K562 (cell line): ENCODE data around the gene KCNC3. TPM values are rescaled to one million over a fixed set of nuclear protein-coding genes. Genes with fewer than 3 reads are reported as not detected.
"Not testable (repeated sequence)": the region's sequence is repeated elsewhere in the genome, so short reads cannot be mapped to it uniquely, and the experiment has no call there.

ENCODE experiments used
- BCOR ChIP-seq: fragments of 450-650 bp; IDR thresholded peaks from 2 replicates; pipeline ENCODE4 v1.6.1; 2016
- EGR1 ChIP-seq: fragments of 450-650 bp; conservative IDR thresholded peaks from 2 replicates; pipeline ENCODE4 v1.6.1; 2017; ENCODE audit warnings: mild to moderate bottlenecking
- ERF ChIP-seq: fragments of 450-650 bp; formaldehyde crosslinking; IDR thresholded peaks from 2 replicates; pipeline ENCODE4 v1.4.0; 2020; ENCODE audit warnings: mild to moderate bottlenecking, mixed read lengths
- L3MBTL2 ChIP-seq: fragments of 450-650 bp; IDR thresholded peaks from 2 replicates; pipeline ENCODE4 v1.6.1; 2016; ENCODE audit warnings: mild to moderate bottlenecking, moderate library complexity
- LARP7 ChIP-seq: fragments of 450-650 bp; IDR thresholded peaks from 2 replicates; pipeline ENCODE4 v1.6.1; 2016
- LCOR ChIP-seq: sonication (generic); formaldehyde crosslinking; IDR thresholded peaks from 2 replicates; pipeline ENCODE4 v1.8.0; 2022; ENCODE audit warnings: mild to moderate bottlenecking, missing genetic modification reagents
- NR2C1 ChIP-seq, 2 experiments: fragments of 450-650 bp; IDR thresholded peaks; 2 replicates each; pipeline ENCODE4 v1.6.1; 2017; ENCODE audit warnings: mild to moderate bottlenecking in 2 of 2, antibody characterized with exemption in 1 of 2, inconsistent platforms in 1 of 2, missing compliant biosample characterization in 1 of 2, missing genetic modification characterization in 1 of 2
- POLR2A ChIP-seq: fragments of 450-650 bp; conservative IDR thresholded peaks from 2 replicates; pipeline ENCODE4 v1.6.1; 2016
- POLR2AphosphoS5 ChIP-seq: IDR thresholded peaks from 2 replicates; pipeline ENCODE4 v1.6.1; 2011; ENCODE audit warnings: mild to moderate bottlenecking, low read depth, low read length, moderate library complexity; ENCODE audit not compliant: control insufficient read depth, insufficient read depth
- POLR2G ChIP-seq: fragments of 200-400 bp; formaldehyde crosslinking; IDR thresholded peaks from 2 replicates; pipeline ENCODE4 v1.6.1; 2017; ENCODE audit warnings: low read depth, mild to moderate bottlenecking, antibody characterized with exemption, low read length, moderate library complexity
- TBL1XR1 ChIP-seq, 2 experiments: IDR thresholded peaks; 2 replicates each; pipeline ENCODE4 v1.6.1; 2012; ENCODE audit warnings: improper control_type of control experiment in 2 of 2, low read length in 2 of 2, mild to moderate bottlenecking in 1 of 2
- TRIM24 ChIP-seq, 2 experiments: fragments of 450-650 bp; IDR thresholded peaks; 2 replicates each; pipeline ENCODE4 v1.6.1; 2016
- ZFX ChIP-seq: sonication (generic); formaldehyde crosslinking; IDR thresholded peaks from 2 replicates; pipeline ENCODE4 v1.8.0; 2022; ENCODE audit warnings: mild to moderate bottlenecking, missing genetic modification reagents, moderate library complexity
- ZNF121 ChIP-seq: sonication (generic); formaldehyde crosslinking; conservative IDR thresholded peaks from 2 replicates; pipeline ENCODE4 v1.8.0; 2022; ENCODE audit warnings: missing genetic modification reagents
- polyA plus RNA-seq, 8 experiments: library from polyadenylated mRNA; depleted of rRNA in 4 of 8; stranded (reverse) in 5 of 8; unstranded in 3 of 8; fragments of >200 nt; fragmentation: Nextera tagmentation in 2 of 8; fragmentation: Illumina TruSeq in 1 of 8; extraction: Ambion mirVana in 2 of 8; extraction: Trizol in 1 of 8; gene quantifications; 2 replicates each; pipeline versions ENCODE4 v1.2.1 to v1.2.3, GENCODE V29; 2011 to 2014; ENCODE audit warnings: inconsistent platforms in 1 of 8, missing spikeins in 1 of 8
- total RNA-seq, 7 experiments: library from RNA; depleted of rRNA in 6 of 7; stranded (reverse); fragments of >200 nt in 6 of 7; fragmentation: Illumina TruSeq in 2 of 7; extraction: Trizol in 2 of 7; gene quantifications; 2 replicates each; pipeline versions ENCODE4 v1.2.1 to v1.2.3, GENCODE V29; 2011 to 2021; ENCODE audit warnings: low replicate concordance in 1 of 7
- TF ChIP-seq, protein P1 (sequence below): IDR thresholded peaks from 3 replicates; pipeline ENCODE4 v1.6.1; 2011; ENCODE audit warnings: borderline replicate concordance, mild to moderate bottlenecking, moderate library complexity; ENCODE audit not compliant: insufficient read length; ENCODE audit errors: extremely low read depth

KCNC3 gene
- total and polyA plus RNA-seq, 9 of the 15 experiments (the other 6 are each of a cell fraction or from before 2014, with no cell fraction given) = 0.03 to 26.2 (median 2.0) TPM

GRCh38 chr19:50329926-50330294 lies 733 bp upstream of the KCNC3 start (continued):
- 0 out of 2 replicates have a peak, but pooled peaks have one; percentile 40 for TF ChIP-seq POLR2AphosphoS5
- TF ChIP-seq, protein P1, sequence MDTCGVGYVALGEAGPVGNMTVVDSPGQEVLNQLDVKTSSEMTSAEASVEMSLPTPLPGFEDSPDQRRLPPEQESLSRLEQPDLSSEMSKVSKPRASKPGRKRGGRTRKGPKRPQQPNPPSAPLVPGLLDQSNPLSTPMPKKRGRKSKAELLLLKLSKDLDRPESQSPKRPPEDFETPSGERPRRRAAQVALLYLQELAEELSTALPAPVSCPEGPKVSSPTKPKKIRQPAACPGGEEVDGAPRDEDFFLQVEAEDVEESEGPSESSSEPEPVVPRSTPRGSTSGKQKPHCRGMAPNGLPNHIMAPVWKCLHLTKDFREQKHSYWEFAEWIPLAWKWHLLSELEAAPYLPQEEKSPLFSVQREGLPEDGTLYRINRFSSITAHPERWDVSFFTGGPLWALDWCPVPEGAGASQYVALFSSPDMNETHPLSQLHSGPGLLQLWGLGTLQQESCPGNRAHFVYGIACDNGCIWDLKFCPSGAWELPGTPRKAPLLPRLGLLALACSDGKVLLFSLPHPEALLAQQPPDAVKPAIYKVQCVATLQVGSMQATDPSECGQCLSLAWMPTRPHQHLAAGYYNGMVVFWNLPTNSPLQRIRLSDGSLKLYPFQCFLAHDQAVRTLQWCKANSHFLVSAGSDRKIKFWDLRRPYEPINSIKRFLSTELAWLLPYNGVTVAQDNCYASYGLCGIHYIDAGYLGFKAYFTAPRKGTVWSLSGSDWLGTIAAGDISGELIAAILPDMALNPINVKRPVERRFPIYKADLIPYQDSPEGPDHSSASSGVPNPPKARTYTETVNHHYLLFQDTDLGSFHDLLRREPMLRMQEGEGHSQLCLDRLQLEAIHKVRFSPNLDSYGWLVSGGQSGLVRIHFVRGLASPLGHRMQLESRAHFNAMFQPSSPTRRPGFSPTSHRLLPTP = peak; percentile 34
- peak; percentile 45; the same call in 1 of the 2 replicates for TF ChIP-seq LCOR (CRISPR knock-in tag)
- TF ChIP-seq LARP7 = peak; percentile 73; the same call in 1 of the 2 replicates
- 0 out of 2 replicates have a peak, but pooled peaks have one; percentile 2 for TF ChIP-seq L3MBTL2
- peak; percentile 60; the same call in 1 of the 2 replicates for TF ChIP-seq NR2C1 (IDR thresholded peaks at IDR 0.05)
- TF ChIP-seq NR2C1 (tag; IDR thresholded peaks at IDR 0.05) = not testable (repeated sequence)
- peak; percentile 72 for TF ChIP-seq EGR1
- peak; percentile 8; the same call in 1 of the 2 replicates for TF ChIP-seq POLR2G
- TF ChIP-seq ZFX = peak; percentile 68; the same call in 1 of the 2 replicates
- peak; percentile 6; the same call in 1 of the 2 replicates for TF ChIP-seq BCOR
- TF ChIP-seq ERF (CRISPR knock-in tag) = peak; percentile 1; the same call in 1 of the 2 replicates
- 0 out of 4 replicates have a peak, but pooled peaks of 1 of the 2 experiments have one; percentile 1 for TF ChIP-seq TBL1XR1 (IDR thresholded peaks at IDR 0.05; ENCODE audit: low read length in 2 of 2)
- 0 out of 2 replicates have a peak, but pooled peaks have one; percentile 13 for TF ChIP-seq ZNF121 (CRISPR knock-in tag)
- TF ChIP-seq TRIM24 (IDR thresholded peaks at IDR 0.05) = peak in 1 of 2 experiments; percentile 4; a peak in 1 of 4 replicates
- TF ChIP-seq POLR2A = peak; percentile 54
